ENCODE results near the gene DOP1B.
A peak's percentile ranks its signal among the peaks of the same experiment; 100 is the strongest.

The DOP1B gene

GRCh38 chr21:36117286-36117741 is 39.3 kb upstream of the DOP1B start:
- H3K4me3 ChIP-seq (ENCODE audit: low read depth, low read length): no peak overlapping the region
- in situ Hi-C loops (cut with HindIII; ENCODE audit: low sequenced_read_pairs): no loop called here
- TF ChIP-seq, protein P1, sequence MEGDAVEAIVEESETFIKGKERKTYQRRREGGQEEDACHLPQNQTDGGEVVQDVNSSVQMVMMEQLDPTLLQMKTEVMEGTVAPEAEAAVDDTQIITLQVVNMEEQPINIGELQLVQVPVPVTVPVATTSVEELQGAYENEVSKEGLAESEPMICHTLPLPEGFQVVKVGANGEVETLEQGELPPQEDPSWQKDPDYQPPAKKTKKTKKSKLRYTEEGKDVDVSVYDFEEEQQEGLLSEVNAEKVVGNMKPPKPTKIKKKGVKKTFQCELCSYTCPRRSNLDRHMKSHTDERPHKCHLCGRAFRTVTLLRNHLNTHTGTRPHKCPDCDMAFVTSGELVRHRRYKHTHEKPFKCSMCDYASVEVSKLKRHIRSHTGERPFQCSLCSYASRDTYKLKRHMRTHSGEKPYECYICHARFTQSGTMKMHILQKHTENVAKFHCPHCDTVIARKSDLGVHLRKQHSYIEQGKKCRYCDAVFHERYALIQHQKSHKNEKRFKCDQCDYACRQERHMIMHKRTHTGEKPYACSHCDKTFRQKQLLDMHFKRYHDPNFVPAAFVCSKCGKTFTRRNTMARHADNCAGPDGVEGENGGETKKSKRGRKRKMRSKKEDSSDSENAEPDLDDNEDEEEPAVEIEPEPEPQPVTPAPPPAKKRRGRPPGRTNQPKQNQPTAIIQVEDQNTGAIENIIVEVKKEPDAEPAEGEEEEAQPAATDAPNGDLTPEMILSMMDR (IDR thresholded peaks at IDR 0.05; ENCODE audit: low read depth, low read length): no peak
- DNase-seq (ENCODE audit: low read depth, low spot score): no peak

DNA sequence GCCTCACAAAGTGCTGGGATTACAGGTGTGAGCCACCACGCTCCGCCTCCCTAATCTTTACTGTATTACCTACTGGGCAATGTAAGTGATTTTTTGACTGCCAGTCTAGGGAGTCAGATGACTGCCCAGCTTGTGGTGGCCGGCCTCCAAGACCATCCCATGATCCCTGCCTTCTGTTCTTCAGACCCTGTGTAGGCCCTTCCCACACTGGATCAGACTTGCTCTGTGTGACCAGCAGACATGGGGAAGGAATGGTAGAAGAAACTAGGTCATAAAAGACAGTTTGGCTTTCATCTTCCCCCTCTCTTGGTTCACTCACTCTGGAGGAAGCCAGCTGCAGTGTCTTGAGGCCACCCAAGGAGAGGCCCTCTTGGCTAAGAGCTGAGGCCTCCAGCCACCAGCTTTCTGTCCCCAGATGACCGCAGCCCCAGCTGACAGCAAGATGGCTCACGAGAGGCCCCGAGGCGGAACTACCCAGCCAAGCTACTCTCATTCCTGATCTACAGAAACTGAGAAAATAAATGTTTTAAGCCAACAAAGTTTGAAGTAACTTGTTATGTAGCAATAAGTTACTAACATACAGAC is 36.2 kb upstream of the DOP1B start:
- TF ChIP-seq, protein P1 (IDR thresholded peaks at IDR 0.05; ENCODE audit: low read depth, low read length): no peak
- H3K4me3 ChIP-seq (ENCODE audit: low read depth, low read length): no peak overlapping the region
- in situ Hi-C loops (cut with HindIII; ENCODE audit: low sequenced_read_pairs): no loop called here
- no peak for DNase-seq (ENCODE audit: low read depth, low spot score)

DNA sequence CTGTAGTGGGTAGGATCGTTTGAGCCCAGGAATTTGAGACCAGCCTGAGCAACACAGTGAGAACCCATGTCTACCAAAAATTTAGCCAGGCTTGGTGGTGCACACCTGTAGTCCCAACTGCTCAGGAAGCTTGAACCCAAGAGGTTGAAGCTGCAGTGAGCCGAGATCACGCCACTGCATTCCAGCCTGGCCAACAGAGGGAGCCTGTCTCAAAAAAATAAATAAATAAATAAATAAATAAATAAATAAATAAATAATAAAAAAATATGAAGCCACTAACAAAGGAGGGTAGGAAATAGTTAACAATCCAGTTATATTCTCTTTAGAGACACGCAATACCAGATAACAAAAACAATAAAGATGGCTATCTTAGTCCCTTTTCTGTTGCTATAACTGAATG is 33.6 kb upstream of the DOP1B start:
- TF ChIP-seq, protein P1 (IDR thresholded peaks at IDR 0.05; ENCODE audit: low read depth, low read length): peak; percentile 40
- H3K4me3 ChIP-seq (ENCODE audit: low read depth, low read length): no peak overlapping the region
- no peak for DNase-seq (ENCODE audit: low read depth, low spot score)
- in situ Hi-C loops (cut with HindIII; ENCODE audit: low sequenced_read_pairs): no loop called here

DNA sequence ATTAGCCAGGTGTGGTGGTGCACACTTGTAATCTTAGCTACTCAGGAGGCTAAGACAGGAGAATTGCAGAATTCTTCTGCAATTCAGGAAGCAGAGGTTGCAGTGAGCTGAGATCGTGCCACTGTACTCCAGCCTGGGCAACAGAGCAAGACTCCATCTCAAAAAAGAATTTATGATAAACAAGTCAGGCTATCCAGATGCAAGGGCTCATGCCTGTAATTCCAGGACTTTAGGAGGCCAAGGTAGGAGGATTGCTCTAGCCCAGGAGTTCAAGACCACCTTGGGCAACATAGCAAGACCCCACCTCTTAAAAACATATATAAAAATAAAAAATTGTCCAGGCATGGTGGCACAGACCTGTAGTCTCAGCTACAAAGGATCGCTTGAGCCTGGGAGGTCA is 32.2 kb upstream of the DOP1B start:
- H3K4me3 ChIP-seq (ENCODE audit: low read depth, low read length): no peak overlapping the region
- no peak for DNase-seq (ENCODE audit: low read depth, low spot score)
- in situ Hi-C loops (cut with HindIII; ENCODE audit: low sequenced_read_pairs): no loop called here
- TF ChIP-seq, protein P1 (IDR thresholded peaks at IDR 0.05; ENCODE audit: low read depth, low read length): no peak

DNA sequence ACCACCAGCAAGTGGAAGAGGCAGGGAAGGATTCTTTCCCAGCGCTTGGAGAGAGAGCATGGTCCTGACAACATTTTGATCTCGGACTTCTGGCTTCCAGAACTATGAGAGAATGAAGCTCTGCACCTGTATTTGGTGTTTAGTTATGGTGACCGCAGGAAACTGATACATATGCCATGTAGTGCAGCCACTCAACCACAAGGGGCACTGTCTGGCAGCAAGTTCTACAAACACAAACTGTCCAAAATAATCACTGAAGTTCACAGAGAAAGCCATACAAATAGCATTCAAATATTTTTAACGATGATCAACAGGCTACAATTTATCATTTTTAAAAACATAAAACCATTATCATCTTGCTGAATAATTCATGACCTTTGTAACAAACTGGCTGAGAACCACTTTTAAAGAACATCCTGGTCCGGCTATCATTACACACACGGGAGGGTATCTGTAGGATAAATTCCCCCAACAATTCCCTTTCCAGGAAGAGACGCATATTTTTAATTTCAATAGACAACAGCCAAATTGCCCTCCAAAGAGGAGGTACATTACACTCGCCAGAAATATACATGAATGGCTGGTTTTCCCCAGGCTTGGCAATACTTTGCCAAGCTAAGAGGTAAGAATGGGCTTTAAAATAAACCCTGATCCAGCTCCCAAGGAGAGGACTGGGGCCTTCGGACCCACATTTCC is 31.0 kb upstream of the DOP1B start:
- DNase-seq (ENCODE audit: low read depth, low spot score): peak; percentile 62
- in situ Hi-C loops (cut with HindIII; ENCODE audit: low sequenced_read_pairs): no loop called here
- TF ChIP-seq, protein P1 (IDR thresholded peaks at IDR 0.05; ENCODE audit: low read depth, low read length): peak; percentile 98
- H3K4me3 ChIP-seq (ENCODE audit: low read depth, low read length): no peak overlapping the region

GRCh38 chr21:36126208-36126565 is 30.4 kb upstream of the DOP1B start:
- in situ Hi-C loops (cut with HindIII; ENCODE audit: low sequenced_read_pairs): no loop called here
- no peak overlapping the region for H3K4me3 ChIP-seq (ENCODE audit: low read depth, low read length)
- TF ChIP-seq, protein P1 (IDR thresholded peaks at IDR 0.05; ENCODE audit: low read depth, low read length): no peak
- no peak for DNase-seq (ENCODE audit: low read depth, low spot score)

All from astrocyte of the spinal cord (primary cell).